Astrocyte (in vitro differentiated cells and primary cell): ENCODE data around the gene ATG13. TPM values are rescaled to one million over a fixed set of nuclear protein-coding genes. Genes with fewer than 3 reads are reported as not detected.

ENCODE experiments used
- DNase-seq: peaks from one replicate; pipeline ENCODE4 v3.0.0-alpha.2; 2010; ENCODE audit warnings: low read depth
- FAIRE-seq: peaks from 2 replicates; lab custom pipeline; 2011; peaks lifted over from hg19 to GRCh38; lab: Jason Lieb, UNC
- H2AFZ ChIP-seq: 2 replicates; pipeline ENCODE4 v1.6.0; 2012; ENCODE audit warnings: low read depth, low read length, inconsistent platforms
- H3K27ac ChIP-seq: 2 replicates; pipeline ENCODE4 v1.5.1; 2011; ENCODE audit warnings: low read depth, low read length, inconsistent platforms
- H3K27me3 ChIP-seq: 2 replicates; pipeline ENCODE4 v1.6.0; 2011; ENCODE audit warnings: low read length, inconsistent platforms; ENCODE audit not compliant: insufficient read depth
- H3K36me3 ChIP-seq: 2 replicates; pipeline ENCODE4 v1.5.1; 2011; ENCODE audit warnings: low read length, inconsistent platforms; ENCODE audit not compliant: insufficient read depth
- H3K4me1 ChIP-seq: 2 replicates; pipeline ENCODE4 v1.5.1; 2011; ENCODE audit warnings: low read length, inconsistent platforms; ENCODE audit not compliant: insufficient read depth
- H3K4me2 ChIP-seq: 2 replicates; pipeline ENCODE4 v1.6.0; 2012; ENCODE audit warnings: low read length, inconsistent platforms
- H3K4me3 ChIP-seq: 2 replicates; pipeline ENCODE4 v1.5.1; 2011; ENCODE audit warnings: low read depth, mild to moderate bottlenecking, low read length, inconsistent platforms; ENCODE audit not compliant: insufficient read depth
- H3K79me2 ChIP-seq: 2 replicates; pipeline ENCODE4 v1.6.0; 2012; ENCODE audit warnings: mild to moderate bottlenecking, low read length, inconsistent platforms; ENCODE audit not compliant: insufficient read depth
- H3K9ac ChIP-seq: 2 replicates; pipeline ENCODE4 v1.6.0; 2012; ENCODE audit warnings: mild to moderate bottlenecking, low read length, inconsistent platforms
- H3K9me3 ChIP-seq: 2 replicates; pipeline ENCODE4 v1.5.1; 2012; ENCODE audit warnings: low read depth, mild to moderate bottlenecking, low read length, inconsistent platforms; ENCODE audit not compliant: insufficient read depth
- H4K20me1 ChIP-seq: 2 replicates; pipeline ENCODE4 v1.6.0; 2012; ENCODE audit warnings: low read length, inconsistent platforms; ENCODE audit not compliant: insufficient read depth
- H3K27ac Mint-ChIP-seq: one replicate; pipeline ENCODE4 v1.8.0; 2021; ENCODE audit warnings: mild to moderate bottlenecking, mixed read lengths; ENCODE audit not compliant: unreplicated experiment
- H3K27me3 Mint-ChIP-seq: one replicate; pipeline ENCODE4 v1.8.0; 2021; ENCODE audit warnings: low read depth, mixed read lengths; ENCODE audit not compliant: unreplicated experiment
- H3K36me3 Mint-ChIP-seq: one replicate; pipeline ENCODE4 v1.8.0; 2021; ENCODE audit warnings: low read depth, mixed read lengths; ENCODE audit not compliant: unreplicated experiment
- H3K4me1 Mint-ChIP-seq: one replicate; pipeline ENCODE4 v1.8.0; 2021; ENCODE audit warnings: low read depth, mixed read lengths; ENCODE audit not compliant: unreplicated experiment
- H3K4me3 Mint-ChIP-seq: one replicate; pipeline ENCODE4 v1.8.0; 2021; ENCODE audit warnings: mild to moderate bottlenecking, moderate library complexity, mixed read lengths; ENCODE audit not compliant: unreplicated experiment
- H3K9me3 Mint-ChIP-seq: one replicate; pipeline ENCODE4 v1.8.0; 2021; ENCODE audit warnings: mild to moderate bottlenecking, mixed read lengths; ENCODE audit not compliant: unreplicated experiment
- EZH2 ChIP-seq: IDR thresholded peaks from 2 replicates; pipeline ENCODE4 v1.6.1; 2012; ENCODE audit warnings: mild to moderate bottlenecking, low read length, inconsistent platforms; ENCODE audit not compliant: insufficient read depth
- total RNA-seq: library from RNA; stranded (reverse); gene quantifications from 2 replicates; pipeline ENCODE4 v1.2.1, GENCODE V29; 2021
- TF ChIP-seq, protein P1 (sequence below): IDR thresholded peaks from 2 replicates; pipeline ENCODE4 v1.5.1; 2011; ENCODE audit warnings: low read depth, mild to moderate bottlenecking, inconsistent platforms, low read length, moderate library complexity; ENCODE audit not compliant: insufficient read depth

ATG13 gene
- total RNA-seq, 1 donor from 2014 or later = 116 TPM

DNA sequence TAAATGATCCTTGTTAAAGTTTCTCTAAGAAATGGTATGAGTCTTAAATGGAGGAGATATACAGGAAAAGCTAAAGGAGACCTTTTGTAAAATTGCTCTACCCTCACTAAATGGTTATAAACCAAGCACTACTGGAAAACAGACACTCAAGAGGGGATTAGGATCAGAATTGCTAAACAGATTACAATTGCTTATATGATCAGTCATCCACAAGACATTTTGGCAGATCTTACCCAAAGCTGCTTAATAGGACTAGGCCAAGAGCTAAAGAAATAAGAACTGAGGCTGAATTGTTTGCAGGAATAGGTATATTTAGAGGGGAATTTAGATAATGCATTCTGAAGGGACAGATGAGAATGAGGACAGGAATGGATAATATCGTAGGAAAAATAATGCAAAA lies 9.8 kb upstream of the ATG13 start:
- Histone ChIP-seq H3K9me3 (no peaks in the 10 kb centered on the region), H3K4me3 (no peak overlapping the region), H2AFZ (no peak overlapping the region), H3K27me3 (no peaks in the 10 kb centered on the region), H3K27ac (no peak overlapping the region), H3K36me3 (no peaks in the 10 kb centered on the region), H3K9ac (no peak overlapping the region), H3K4me1 (no peaks in the 10 kb centered on the region), H3K79me2 (no peaks in the 10 kb centered on the region), H3K4me2 (no peak overlapping the region), H4K20me1 (no peaks in the 10 kb centered on the region)
- peaks cover 4% of the 10 kb centered on the region for H3K36me3 Mint-ChIP-seq
- peaks cover 2% of the 10 kb centered on the region for H3K4me1 Mint-ChIP-seq
- no peaks in the 10 kb centered on the region for H3K27me3 Mint-ChIP-seq
- H3K4me3 Mint-ChIP-seq = no peak overlapping the region
- FAIRE-seq = no peak
- no peaks in the 10 kb centered on the region for H3K9me3 Mint-ChIP-seq
- DNase-seq = no peak
- no peak overlapping the region for H3K27ac Mint-ChIP-seq
- TF ChIP-seq, protein P1, sequence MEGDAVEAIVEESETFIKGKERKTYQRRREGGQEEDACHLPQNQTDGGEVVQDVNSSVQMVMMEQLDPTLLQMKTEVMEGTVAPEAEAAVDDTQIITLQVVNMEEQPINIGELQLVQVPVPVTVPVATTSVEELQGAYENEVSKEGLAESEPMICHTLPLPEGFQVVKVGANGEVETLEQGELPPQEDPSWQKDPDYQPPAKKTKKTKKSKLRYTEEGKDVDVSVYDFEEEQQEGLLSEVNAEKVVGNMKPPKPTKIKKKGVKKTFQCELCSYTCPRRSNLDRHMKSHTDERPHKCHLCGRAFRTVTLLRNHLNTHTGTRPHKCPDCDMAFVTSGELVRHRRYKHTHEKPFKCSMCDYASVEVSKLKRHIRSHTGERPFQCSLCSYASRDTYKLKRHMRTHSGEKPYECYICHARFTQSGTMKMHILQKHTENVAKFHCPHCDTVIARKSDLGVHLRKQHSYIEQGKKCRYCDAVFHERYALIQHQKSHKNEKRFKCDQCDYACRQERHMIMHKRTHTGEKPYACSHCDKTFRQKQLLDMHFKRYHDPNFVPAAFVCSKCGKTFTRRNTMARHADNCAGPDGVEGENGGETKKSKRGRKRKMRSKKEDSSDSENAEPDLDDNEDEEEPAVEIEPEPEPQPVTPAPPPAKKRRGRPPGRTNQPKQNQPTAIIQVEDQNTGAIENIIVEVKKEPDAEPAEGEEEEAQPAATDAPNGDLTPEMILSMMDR = no peak
- no peak for TF ChIP-seq EZH2

DNA sequence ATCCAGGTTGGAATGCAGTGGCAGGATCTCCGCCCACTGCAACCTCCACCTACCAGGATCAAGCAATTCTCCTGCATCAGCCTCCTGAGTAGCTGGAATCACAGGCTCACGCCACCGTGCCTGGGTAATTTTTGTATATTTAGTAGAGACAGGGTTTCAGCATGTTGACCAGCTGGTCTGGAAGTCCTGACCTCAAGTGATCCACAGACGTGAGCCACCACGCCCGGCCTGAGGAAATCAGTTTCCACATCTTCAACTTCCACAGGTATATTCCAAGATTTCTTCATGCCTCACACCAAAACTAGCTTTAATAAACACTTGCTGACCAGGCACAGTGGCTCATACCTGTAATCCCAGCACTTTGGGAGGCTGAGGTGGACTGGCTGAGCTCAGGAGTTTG lies 8.0 kb upstream of the ATG13 start:
- no peaks in the 10 kb centered on the region for H3K9me3 Mint-ChIP-seq
- no peak overlapping the region for H3K27ac Mint-ChIP-seq
- H3K4me1 Mint-ChIP-seq = peaks cover 2% of the 10 kb centered on the region
- no peak for DNase-seq
- no peak overlapping the region for H3K4me3 Mint-ChIP-seq
- H3K36me3 Mint-ChIP-seq = no peaks in the 10 kb centered on the region
- no peaks in the 10 kb centered on the region for H3K79me2 ChIP-seq
- FAIRE-seq = no peak
- no peaks in the 10 kb centered on the region for H3K4me1 ChIP-seq
- H3K36me3 ChIP-seq = no peaks in the 10 kb centered on the region
- no peak for TF ChIP-seq EZH2
- TF ChIP-seq, protein P1 = no peak
- H3K4me3 ChIP-seq = no peak overlapping the region
- no peaks in the 10 kb centered on the region for H3K9me3 ChIP-seq
- H3K27me3 Mint-ChIP-seq = no peaks in the 10 kb centered on the region
- no peak overlapping the region for H3K4me2 ChIP-seq
- no peaks in the 10 kb centered on the region for H3K27me3 ChIP-seq
- no peak overlapping the region for H3K27ac ChIP-seq
- H4K20me1 ChIP-seq = no peaks in the 10 kb centered on the region
- no peak overlapping the region for H2AFZ ChIP-seq
- H3K9ac ChIP-seq = no peak overlapping the region

DNA sequence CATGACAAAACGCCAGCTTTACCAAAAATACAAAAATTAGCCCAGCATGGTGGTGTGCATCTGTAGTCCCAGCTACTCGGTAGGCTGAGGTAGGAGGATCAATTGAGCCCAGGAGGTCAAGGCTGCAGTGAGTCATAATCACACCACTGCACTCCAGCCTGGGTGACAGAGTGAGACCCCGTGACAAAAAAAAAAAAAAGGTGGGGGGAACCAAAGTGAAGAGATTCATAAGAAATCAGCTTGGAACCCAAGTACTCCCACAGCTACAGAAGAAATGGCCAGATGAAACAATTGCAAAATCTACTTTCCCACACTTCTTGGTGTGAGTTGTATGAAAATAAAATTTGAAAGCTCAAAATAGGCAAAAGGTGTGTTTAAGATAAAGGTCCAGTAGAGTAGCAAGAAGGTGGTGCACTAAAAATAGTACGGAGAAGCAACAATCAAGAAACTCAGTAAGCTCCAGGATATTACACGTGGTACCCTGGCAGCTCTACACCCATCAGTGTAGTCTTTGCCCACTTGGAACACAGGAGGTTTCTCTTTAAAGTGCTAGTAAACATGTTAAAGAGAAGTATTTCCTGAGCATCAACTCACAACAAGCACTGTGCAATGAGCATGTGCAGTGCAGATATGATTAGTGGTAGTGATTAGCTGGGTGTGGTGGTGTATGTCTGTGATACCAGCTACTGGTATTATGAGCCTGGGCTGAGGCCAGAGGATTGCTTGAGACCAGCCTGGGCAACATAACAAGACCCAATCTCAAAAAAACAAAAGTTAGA lies 5.6 kb upstream of the ATG13 start:
- H3K9me3 Mint-ChIP-seq = no peaks in the 10 kb centered on the region
- Histone ChIP-seq H3K79me2 (peaks cover 3% of the 10 kb centered on the region), H3K4me3 (no peak overlapping the region), H3K27ac (no peak overlapping the region), H2AFZ (no peak overlapping the region), H3K4me2 (no peak overlapping the region), H4K20me1 (no peaks in the 10 kb centered on the region), H3K4me1 (peaks cover 9% of the 10 kb centered on the region), H3K36me3 (no peaks in the 10 kb centered on the region), H3K9ac (no peak overlapping the region), H3K27me3 (no peaks in the 10 kb centered on the region), H3K9me3 (no peaks in the 10 kb centered on the region)
- TF ChIP-seq, protein P1 = no peak
- no peak for TF ChIP-seq EZH2
- H3K27ac Mint-ChIP-seq = no peak overlapping the region
- no peaks in the 10 kb centered on the region for H3K36me3 Mint-ChIP-seq
- H3K4me1 Mint-ChIP-seq = peaks cover 15% of the 10 kb centered on the region
- FAIRE-seq (no peak), DNase-seq (no peak)
- no peaks in the 10 kb centered on the region for H3K27me3 Mint-ChIP-seq
- no peak overlapping the region for H3K4me3 Mint-ChIP-seq
